Activated naive CD4-positive, alpha-beta T cell treated with anti-CD3 and anti-CD28 coated beads, Interleukin-2, amount 10 ng/mL, durations not matched to agents 7 days and 5 days (primary cell): Measurements from ENCODE around the gene THEM5.
"Not testable (repeated sequence)": the region's sequence is repeated elsewhere in the genome, so short reads cannot be mapped to it uniquely, and the experiment has no call there.

Source experiments
- CTCF ChIA-PET: fragments of 350-600 bp; sonication (Branson Sonifier 250); formaldehyde crosslinking; loops from one replicate; lab custom pipeline; 2021; ENCODE audit warnings: antibody characterized with exemption; lab: Charles Lee
- DNase-seq: peaks from one replicate; pipeline ENCODE4 v3.0.0-alpha.2; 2020
- H3K27ac Mint-ChIP-seq: one replicate; pipeline ENCODE4 v1.8.0; 2021; ENCODE audit warnings: mild to moderate bottlenecking, moderate library complexity, mixed read lengths
- H3K27me3 Mint-ChIP-seq: one replicate; pipeline ENCODE4 v1.8.0; 2021; ENCODE audit warnings: mild to moderate bottlenecking, mixed read lengths
- H3K36me3 Mint-ChIP-seq: one replicate; pipeline ENCODE4 v1.8.0; 2021; ENCODE audit warnings: mixed read lengths
- H3K4me1 Mint-ChIP-seq: one replicate; pipeline ENCODE4 v1.8.0; 2021; ENCODE audit warnings: mixed read lengths
- H3K4me3 Mint-ChIP-seq: one replicate; pipeline ENCODE4 v1.8.0; 2021; ENCODE audit warnings: mild to moderate bottlenecking, moderate library complexity, mixed read lengths
- H3K9me3 Mint-ChIP-seq: one replicate; pipeline ENCODE4 v1.8.0; 2021; ENCODE audit warnings: mixed read lengths

THEM5 gene

DNA sequence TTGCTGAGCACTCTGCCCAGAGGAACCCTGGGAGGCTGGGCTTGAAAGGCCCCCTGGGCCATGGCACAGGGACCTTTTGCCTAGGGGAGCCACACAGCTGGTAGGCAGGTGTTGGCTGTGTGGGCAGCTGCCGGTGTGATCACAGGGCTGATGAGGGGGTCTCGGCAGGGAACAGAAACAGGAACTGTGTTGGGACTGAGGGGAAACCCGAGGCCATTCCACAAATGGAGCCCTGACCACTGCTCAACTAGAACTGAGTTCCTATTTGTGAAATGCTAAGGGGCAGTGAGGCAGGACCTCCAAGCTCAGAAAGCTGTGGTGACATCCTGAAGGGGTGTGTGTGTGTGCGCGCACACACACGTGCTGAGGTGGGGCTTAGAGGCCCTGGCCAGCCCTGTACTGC is 6.4 kb upstream of the THEM5 start:
- no peak overlapping the region for H3K4me3 Mint-ChIP-seq
- no peaks in the 10 kb centered on the region for H3K4me1 Mint-ChIP-seq
- no peaks in the 10 kb centered on the region for H3K9me3 Mint-ChIP-seq
- no peak for DNase-seq
- peaks cover 34% of the 10 kb centered on the region for H3K27me3 Mint-ChIP-seq
- H3K36me3 Mint-ChIP-seq, result no peaks in the 10 kb centered on the region
- CTCF ChIA-PET, result interaction anchor here (1.0 kb wide), 1 partner anchor 166 kb away, joined by 3 read pairs; no protein-coding TSS in a partner anchor
- H3K27ac Mint-ChIP-seq, result no peak overlapping the region

GRCh38 chr1:151858886-151859665 is 5.6 kb upstream of the THEM5 start:
- Mint-ChIP-seq H3K9me3 (no peaks in the 10 kb centered on the region), H3K27ac (no peak overlapping the region), H3K36me3 (no peaks in the 10 kb centered on the region), H3K4me3 (no peak overlapping the region), H3K27me3 (peaks cover 33% of the 10 kb centered on the region), H3K4me1 (no peaks in the 10 kb centered on the region)
- DNase-seq, result no peak
- CTCF ChIA-PET, result interaction anchor here (1.0 kb wide), 1 partner anchor 166 kb away, joined by 3 read pairs; no protein-coding TSS in a partner anchor

DNA sequence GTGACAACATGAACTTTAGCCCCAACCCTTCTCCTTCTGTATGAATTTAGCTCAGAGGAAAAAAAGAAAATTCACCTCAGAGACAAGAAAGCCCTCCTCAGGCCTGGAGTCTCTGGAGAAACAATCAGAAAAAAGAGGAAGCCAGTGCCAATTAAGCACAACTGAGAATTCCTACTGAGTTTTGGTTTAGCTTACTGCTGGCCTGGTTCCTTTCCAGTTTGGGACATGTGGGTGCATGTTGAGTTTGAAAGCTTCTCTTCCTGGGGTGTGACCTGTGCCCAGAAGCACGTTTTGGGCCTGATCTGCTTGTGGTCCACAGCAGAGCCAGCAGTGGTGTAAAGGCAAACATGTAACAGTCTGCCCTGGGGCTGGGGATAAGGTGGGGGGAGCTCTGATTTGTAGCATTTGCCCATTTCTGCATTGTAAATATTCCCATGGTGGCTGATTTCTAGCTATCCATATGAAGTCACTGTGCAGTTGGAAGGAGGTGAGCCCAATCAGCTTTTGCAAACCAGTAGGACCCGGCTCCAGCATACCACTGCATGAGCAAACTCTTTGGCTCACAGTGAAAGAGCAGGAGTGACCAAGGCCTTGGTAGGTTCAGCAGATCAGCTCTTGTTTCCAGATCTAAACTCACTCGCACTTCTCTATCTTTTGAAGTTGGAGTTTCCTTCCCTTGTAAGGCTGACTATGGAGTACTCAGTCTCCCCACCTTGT is 4.7 kb upstream of the THEM5 start:
- DNase-seq, result no peak
- no peaks in the 10 kb centered on the region for H3K4me1 Mint-ChIP-seq
- CTCF ChIA-PET, result no interaction called here
- no peak overlapping the region for H3K27ac Mint-ChIP-seq
- peaks cover 33% of the 10 kb centered on the region for H3K27me3 Mint-ChIP-seq
- H3K9me3 Mint-ChIP-seq, result no peaks in the 10 kb centered on the region
- H3K4me3 Mint-ChIP-seq, result no peak overlapping the region
- H3K36me3 Mint-ChIP-seq, result no peaks in the 10 kb centered on the region

DNA sequence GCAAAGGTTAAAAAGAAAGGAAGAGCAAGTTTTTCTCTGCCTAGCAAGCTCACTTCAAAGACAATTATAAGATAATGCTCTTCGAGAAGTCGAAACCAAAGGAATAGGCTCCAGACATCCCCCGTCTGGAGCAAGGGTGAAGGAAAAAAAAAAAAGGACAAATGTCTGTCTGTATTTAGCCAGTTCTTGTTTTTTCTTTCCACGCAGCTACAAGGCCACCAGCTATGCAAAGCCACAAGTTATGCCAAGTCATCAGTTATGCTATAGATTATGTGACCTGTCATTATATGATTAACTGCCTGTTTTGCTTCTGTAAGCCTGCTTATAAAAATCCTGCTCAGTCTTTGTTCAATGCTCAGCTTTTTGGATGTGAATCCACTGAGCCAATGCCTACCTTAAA is 2.4 kb upstream of the THEM5 start:
- H3K27ac Mint-ChIP-seq, result no peak overlapping the region
- no peaks in the 10 kb centered on the region for H3K4me1 Mint-ChIP-seq
- H3K4me3 Mint-ChIP-seq, result no peak overlapping the region
- CTCF ChIA-PET, result interaction anchor here (0.7 kb wide), 1 partner anchor 143 kb away, joined by 3 read pairs; no protein-coding TSS in a partner anchor
- no peaks in the 10 kb centered on the region for H3K9me3 Mint-ChIP-seq
- no peak for DNase-seq
- H3K36me3 Mint-ChIP-seq, result no peaks in the 10 kb centered on the region
- peaks cover 24% of the 10 kb centered on the region for H3K27me3 Mint-ChIP-seq

GRCh38 chr1:151855516-151855915 is 2.0 kb upstream of the THEM5 start:
- H3K4me3 Mint-ChIP-seq, H3K27ac Mint-ChIP-seq, H3K9me3 Mint-ChIP-seq, CTCF ChIA-PET, DNase-seq, H3K36me3 Mint-ChIP-seq, H3K4me1 Mint-ChIP-seq: not testable (repeated sequence)
- peaks cover 20% of the 10 kb centered on the region for H3K27me3 Mint-ChIP-seq

DNA sequence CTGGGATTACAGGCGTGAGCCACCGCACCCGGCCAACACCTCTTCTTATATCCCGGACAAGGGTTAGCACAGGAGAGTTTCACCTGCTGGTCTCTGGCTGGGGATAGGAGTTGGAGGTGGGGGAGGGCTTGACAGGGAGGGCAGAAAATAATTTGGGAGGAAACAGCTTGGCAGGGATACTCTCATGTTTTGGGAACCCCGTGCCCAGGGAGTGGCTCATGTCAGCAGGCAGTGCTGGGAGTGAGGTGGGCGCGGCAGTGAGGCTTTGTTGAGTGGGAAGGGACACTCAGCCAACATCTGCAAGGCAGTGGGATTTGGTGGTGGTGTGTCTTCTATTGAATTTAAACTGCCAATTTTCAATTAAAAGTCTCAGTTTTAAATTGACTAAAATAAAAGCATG is 1.1 kb upstream of the THEM5 start:
- Mint-ChIP-seq H3K4me3 (no peak overlapping the region), H3K27me3 (peaks cover 17% of the 10 kb centered on the region), H3K4me1 (no peaks in the 10 kb centered on the region), H3K9me3 (no peaks in the 10 kb centered on the region), H3K27ac (no peak overlapping the region), H3K36me3 (no peaks in the 10 kb centered on the region)
- DNase-seq, result no peak
- CTCF ChIA-PET, result no interaction called here

DNA sequence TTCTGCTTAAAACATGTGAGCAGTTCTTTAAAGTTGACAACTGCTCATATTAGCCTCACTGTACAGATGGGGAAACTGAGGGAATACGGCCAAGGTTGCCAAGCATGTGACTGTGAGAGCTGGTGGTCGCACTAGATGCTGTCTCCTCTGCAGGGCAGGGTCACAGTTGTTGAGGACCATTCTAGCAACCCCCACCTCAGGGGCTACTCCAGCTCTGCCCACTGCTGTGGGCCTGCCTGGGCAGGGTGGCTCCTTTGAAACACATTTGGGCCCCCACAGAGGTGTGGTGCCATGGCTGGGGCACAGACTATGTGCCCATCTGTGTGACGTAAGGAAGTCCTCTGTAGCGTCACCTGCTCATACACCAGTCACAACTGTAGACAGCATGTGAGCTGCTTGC is 779 bp downstream of the THEM5 start:
- Mint-ChIP-seq H3K36me3 (no peaks in the 10 kb centered on the region), H3K4me3 (no peak overlapping the region), H3K9me3 (no peaks in the 10 kb centered on the region), H3K4me1 (no peaks in the 10 kb centered on the region), H3K27me3 (peaks cover 9% of the 10 kb centered on the region), H3K27ac (no peak overlapping the region)
- CTCF ChIA-PET, result interaction anchor here (0.8 to 1.4 kb wide), 2 partner anchors 10 to 13 kb away, joined by 3 read pairs; partner anchors contain the start of gene C2CD4D
- no peak for DNase-seq

- Mint-ChIP-seq H3K4me1 (no peaks in the 10 kb centered on the region), H3K4me3 (no peak overlapping the region), H3K36me3 (no peaks in the 10 kb centered on the region), H3K27ac (no peak overlapping the region), H3K27me3 (peaks cover 5% of the 10 kb centered on the region), H3K9me3 (no peaks in the 10 kb centered on the region)
- CTCF ChIA-PET, result no interaction called here
- no peak for DNase-seq
Observed at GRCh38 chr1:151851886-151852285, 1.6 kb downstream of the THEM5 start.

DNA sequence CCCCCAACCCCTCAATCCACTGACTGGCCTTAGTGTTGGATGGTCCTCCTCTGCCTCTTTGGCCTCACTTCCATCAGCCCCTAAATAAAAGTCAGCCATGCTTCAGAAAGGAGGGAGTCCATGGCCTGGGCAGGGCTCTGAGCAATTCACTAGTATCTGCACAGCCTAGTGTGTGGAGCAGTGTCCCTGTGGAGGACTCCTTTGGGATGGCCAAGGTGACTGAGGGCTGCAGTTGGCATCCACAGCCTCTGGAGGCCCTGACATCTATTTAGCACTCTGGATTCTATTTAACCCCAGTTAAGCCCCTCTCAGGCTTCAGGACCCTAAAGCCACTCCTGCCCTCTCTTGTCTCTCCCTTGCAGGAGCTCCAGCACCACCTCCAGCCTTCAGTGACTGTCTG is 3.6 kb downstream of the THEM5 start:
- Mint-ChIP-seq H3K9me3 (no peaks in the 10 kb centered on the region), H3K4me1 (no peaks in the 10 kb centered on the region), H3K36me3 (no peaks in the 10 kb centered on the region), H3K27me3 (no peaks in the 10 kb centered on the region), H3K4me3 (no peak overlapping the region), H3K27ac (no peak overlapping the region)
- DNase-seq, result no peak
- CTCF ChIA-PET, result no interaction called here

DNA sequence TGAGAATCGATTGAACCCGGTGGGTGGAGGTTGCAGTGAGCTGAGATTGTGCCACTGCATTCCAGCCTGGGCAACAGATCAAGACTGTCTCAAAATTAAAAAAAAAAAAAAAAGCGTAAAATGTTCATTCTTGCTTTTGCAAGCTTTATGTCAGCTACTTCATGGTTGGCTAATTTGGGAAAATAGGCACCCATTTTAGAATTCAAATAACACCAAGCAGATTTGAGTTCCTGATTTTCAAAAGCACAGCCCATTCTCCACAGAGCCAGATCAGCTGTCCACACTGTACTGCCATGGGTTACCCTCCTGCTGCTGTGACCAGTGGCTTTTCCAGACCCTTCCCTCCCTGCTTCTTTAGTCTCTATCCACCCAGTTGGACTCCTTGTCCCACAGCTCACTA is 4.4 kb downstream of the THEM5 start:
- Mint-ChIP-seq H3K27me3 (peaks cover 5% of the 10 kb centered on the region), H3K36me3 (no peaks in the 10 kb centered on the region), H3K4me1 (no peaks in the 10 kb centered on the region), H3K27ac (no peak overlapping the region), H3K9me3 (no peaks in the 10 kb centered on the region), H3K4me3 (no peak overlapping the region)
- CTCF ChIA-PET, result no interaction called here
- DNase-seq, result no peak

GRCh38 chr1:151847867-151848596 is 5.5 kb downstream of the THEM5 start:
- Mint-ChIP-seq H3K27me3 (peaks cover 5% of the 10 kb centered on the region), H3K36me3 (no peaks in the 10 kb centered on the region), H3K4me1 (no peaks in the 10 kb centered on the region), H3K27ac (no peak overlapping the region), H3K9me3 (no peaks in the 10 kb centered on the region), H3K4me3 (no peak overlapping the region)
- CTCF ChIA-PET, result no interaction called here
- DNase-seq, result no peak

DNA sequence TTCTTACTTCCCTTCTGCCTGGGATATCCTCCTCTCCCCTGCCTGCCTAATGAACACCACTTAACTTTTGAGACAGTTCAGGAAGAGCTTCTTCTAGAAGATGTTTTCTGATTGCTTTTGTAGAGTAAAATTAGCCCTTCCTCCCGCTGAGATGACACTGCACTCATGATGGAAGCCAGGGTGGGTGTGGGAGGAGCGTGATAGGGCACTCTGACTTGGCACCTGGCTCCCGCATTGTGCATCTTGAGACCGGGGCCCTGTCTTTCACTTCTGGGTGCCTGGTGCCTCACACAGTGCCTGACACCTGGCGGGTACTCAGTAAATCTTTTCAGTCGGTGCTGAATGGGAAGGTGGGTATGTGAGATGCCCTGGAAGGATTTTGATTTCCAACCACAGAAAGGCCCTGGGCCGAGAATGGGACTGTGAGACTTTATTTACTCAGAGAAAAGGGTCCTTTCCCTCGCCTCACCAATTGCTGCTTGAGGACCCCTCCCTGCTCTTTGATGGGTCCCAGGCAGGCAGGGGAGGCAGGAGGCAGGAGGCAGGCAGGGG is 6.8 kb downstream of the THEM5 start:
- no peak overlapping the region for H3K27ac Mint-ChIP-seq
- no peaks in the 10 kb centered on the region for H3K36me3 Mint-ChIP-seq
- H3K9me3 Mint-ChIP-seq, result no peaks in the 10 kb centered on the region
- H3K27me3 Mint-ChIP-seq, result peaks cover 5% of the 10 kb centered on the region
- H3K4me3 Mint-ChIP-seq, result no peak overlapping the region
- CTCF ChIA-PET, result interaction anchor here (0.7 to 1.2 kb wide), 3 partner anchors 10 to 154 kb away, joined by 3 read pairs; partner anchors contain the start of gene RIIAD1
- peaks cover under 1% of the 10 kb centered on the region for H3K4me1 Mint-ChIP-seq
- no peak for DNase-seq

- Mint-ChIP-seq H3K27me3 (peaks cover 5% of the 10 kb centered on the region), H3K4me1 (peaks cover 3% of the 10 kb centered on the region), H3K36me3 (no peaks in the 10 kb centered on the region), H3K4me3 (no peak overlapping the region), H3K9me3 (no peaks in the 10 kb centered on the region), H3K27ac (no peak overlapping the region)
- CTCF ChIA-PET, result interaction anchor here (0.7 to 1.2 kb wide), 4 partner anchors 9 to 155 kb away, joined by 3 read pairs; partner anchors contain the start of gene RIIAD1
- no peak for DNase-seq
Observed at GRCh38 chr1:151846062-151846568, 7.4 kb downstream of the THEM5 start.

DNA sequence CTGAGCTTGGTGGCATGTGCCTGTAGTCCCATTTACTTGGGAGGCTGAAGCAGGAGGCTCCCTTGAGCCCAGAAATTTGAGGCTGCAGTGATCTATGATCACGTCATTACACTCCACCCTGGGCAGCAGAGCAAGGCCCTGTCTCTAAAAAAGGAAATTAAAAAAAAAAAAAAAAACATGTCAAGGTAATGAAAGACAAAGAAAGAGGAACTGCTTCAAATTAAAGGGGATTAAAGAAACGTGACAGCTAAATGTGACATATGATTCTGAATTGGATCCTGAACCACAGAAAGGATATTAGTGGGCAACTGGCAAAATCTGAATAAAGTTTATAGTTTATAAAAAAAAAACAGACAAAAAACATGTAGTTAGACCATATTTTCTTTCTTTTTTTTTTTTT is 10.1 kb downstream of the THEM5 start:
- CTCF ChIA-PET, result no interaction called here
- peaks cover 25% of the 10 kb centered on the region for H3K27me3 Mint-ChIP-seq
- no peak overlapping the region for H3K27ac Mint-ChIP-seq
- H3K4me3 Mint-ChIP-seq, result no peak overlapping the region
- no peak for DNase-seq
- H3K9me3 Mint-ChIP-seq, result no peaks in the 10 kb centered on the region
- peaks cover 26% of the 10 kb centered on the region for H3K4me1 Mint-ChIP-seq
- H3K36me3 Mint-ChIP-seq, result no peaks in the 10 kb centered on the region
